GM23338 (cell line): ENCODE measurements around the gene FTH1. TPM values are rescaled to one million over a fixed set of nuclear protein-coding genes. Genes with fewer than 3 reads are reported as not detected.
A peak's percentile ranks its signal among the peaks of the same experiment; 100 is the strongest.

Experiments
- ATAC-seq: fragments of 200-7000 bp; cut with Tn5 transposase; 3 replicates; pipeline ENCODE4 v1.9.1; 2020
- DNase-seq: peaks from one replicate; pipeline ENCODE4 v3.0.0-alpha.2; 2015; ENCODE audit warnings: low spot score
- H2AFZ ChIP-seq: fragments of 200-600 bp; sonication (generic); 2 replicates; pipeline ENCODE4 v1.8.0; 2016; ENCODE audit warnings: antibody characterized with exemption, mild to moderate bottlenecking, moderate library complexity
- H3F3A ChIP-seq: fragments of 200-600 bp; sonication (generic); replicated peaks from 2 replicates; pipeline ENCODE4 v1.8.0; 2017; ENCODE audit warnings: antibody characterized with exemption, mixed run types, low read depth
- H3K27ac ChIP-seq: fragments of 200-600 bp; sonication (generic); 2 replicates; pipeline ENCODE4 v1.6.1; 2016; ENCODE audit warnings: low read depth
- H3K27me3 ChIP-seq: fragments of 200-600 bp; sonication (generic); 2 replicates; pipeline ENCODE4 v1.8.0; 2016; ENCODE audit warnings: mild to moderate bottlenecking, mixed run types, moderate library complexity; ENCODE audit not compliant: insufficient read depth
- H3K36me3 ChIP-seq: fragments of 200-600 bp; sonication (generic); 2 replicates; pipeline ENCODE4 v1.8.0; 2016; ENCODE audit warnings: mild to moderate bottlenecking; ENCODE audit not compliant: insufficient read depth
- H3K4me1 ChIP-seq: fragments of 200-600 bp; sonication (generic); 2 replicates; pipeline ENCODE4 v1.8.0; 2016; ENCODE audit warnings: mild to moderate bottlenecking, moderate library complexity; ENCODE audit not compliant: insufficient read depth
- H3K4me2 ChIP-seq: fragments of 200-600 bp; sonication (generic); 2 replicates; pipeline ENCODE4 v1.7.1; 2017; ENCODE audit warnings: mixed run types
- H3K4me3 ChIP-seq: fragments of 200-600 bp; sonication (generic); 2 replicates; pipeline ENCODE4 v1.6.1; 2016; ENCODE audit warnings: mixed run types
- H3K79me2 ChIP-seq: fragments of 200-600 bp; sonication (generic); replicated peaks from 2 replicates; pipeline ENCODE4 v1.8.0; 2017; ENCODE audit warnings: mild to moderate bottlenecking; ENCODE audit not compliant: insufficient read depth
- H3K9me2 ChIP-seq: fragments of 200-600 bp; sonication (generic); 2 replicates; pipeline ENCODE4 v1.8.0; 2017; ENCODE audit not compliant: insufficient read depth
- H4K20me1 ChIP-seq: fragments of 200-600 bp; sonication (generic); replicated peaks from 2 replicates; pipeline ENCODE4 v1.8.0; 2017; ENCODE audit warnings: mild to moderate bottlenecking; ENCODE audit not compliant: insufficient read depth
- H3K27ac Mint-ChIP-seq: 2 replicates; pipeline ENCODE4 v1.8.0; 2020; ENCODE audit warnings: inconsistent platforms, mild to moderate bottlenecking, moderate library complexity, mixed read lengths
- H3K27me3 Mint-ChIP-seq: 3 replicates; pipeline ENCODE4 v1.8.0; 2022; ENCODE audit warnings: low read depth, mild to moderate bottlenecking, moderate library complexity, mixed read lengths, inconsistent platforms; ENCODE audit not compliant: insufficient read depth, poor library complexity
- H3K36me3 Mint-ChIP-seq: 3 replicates; pipeline ENCODE4 v1.8.0; 2021; ENCODE audit warnings: low read depth, mild to moderate bottlenecking, inconsistent platforms, moderate library complexity, mixed read lengths
- H3K4me1 Mint-ChIP-seq: 3 replicates; pipeline ENCODE4 v1.8.0; 2020; ENCODE audit warnings: mild to moderate bottlenecking, inconsistent platforms, mixed read lengths
- H3K4me3 Mint-ChIP-seq: 3 replicates; pipeline ENCODE4 v1.8.0; 2021; ENCODE audit warnings: moderate library complexity, mild to moderate bottlenecking, inconsistent platforms, mixed read lengths
- H3K9me3 Mint-ChIP-seq: 3 replicates; pipeline ENCODE4 v1.8.0; 2020; ENCODE audit warnings: moderate library complexity, mild to moderate bottlenecking, inconsistent platforms, mixed read lengths
- CREB1 ChIP-seq: fragments of 250-450 bp; sonication (Bioruptor Pico); IDR thresholded peaks from 2 replicates; pipeline ENCODE4 v1.5.0; 2020; ENCODE audit warnings: low read depth, mild to moderate bottlenecking, moderate library complexity
- CTCF ChIP-seq, 2 experiments: fragments of 200-600 bp in 1 of 2; sonication (generic) in 1 of 2; conservative IDR thresholded peaks; 2 replicates each; pipeline versions ENCODE4 v1.5.1 to v1.6.1; 2016 to 2017; ENCODE audit warnings: antibody characterized with exemption in 2 of 2, low read depth in 2 of 2, mild to moderate bottlenecking in 2 of 2, moderate library complexity in 1 of 2
- EZH2 ChIP-seq: fragments of 200-600 bp; sonication (generic); IDR thresholded peaks from one replicate; pipeline ENCODE4 v1.8.0; 2017; ENCODE audit warnings: antibody characterized with exemption, mild to moderate bottlenecking, low read depth; ENCODE audit not compliant: unreplicated experiment
- EZH2phosphoT487 ChIP-seq: fragments of 200-600 bp; sonication (generic); IDR thresholded peaks from one replicate; pipeline ENCODE4 v1.8.1; 2018; ENCODE audit warnings: antibody characterized with exemption; ENCODE audit not compliant: unreplicated experiment
- JUNB ChIP-seq: IDR thresholded peaks from one replicate; pipeline ENCODE4 v1.6.1; 2016; ENCODE audit warnings: antibody characterized with exemption; ENCODE audit not compliant: unreplicated experiment
- NANOG ChIP-seq: IDR thresholded peaks from 2 replicates; pipeline ENCODE4 v1.6.1; 2016; ENCODE audit warnings: antibody characterized with exemption, borderline replicate concordance
- POLR2AphosphoS5 ChIP-seq: IDR thresholded peaks from 2 replicates; pipeline ENCODE4 v1.6.1; 2016; ENCODE audit warnings: antibody characterized with exemption, low read depth
- STAT1 ChIP-seq: IDR thresholded peaks from one replicate; pipeline ENCODE4 v1.6.1; 2016; ENCODE audit warnings: antibody characterized with exemption; ENCODE audit not compliant: unreplicated experiment
- ZNF114 ChIP-seq: fragments of 250-450 bp; sonication (Bioruptor Pico); IDR thresholded peaks from 2 replicates; pipeline ENCODE4 v1.5.0; 2020; ENCODE audit warnings: mild to moderate bottlenecking, moderate library complexity
- ZNF331 ChIP-seq: fragments of 250-450 bp; sonication (Bioruptor Pico); IDR thresholded peaks from 2 replicates; pipeline ENCODE4 v1.5.0; 2020; ENCODE audit warnings: low read depth, mild to moderate bottlenecking, moderate library complexity
- polyA plus RNA-seq: library from polyadenylated mRNA; unstranded; fragments of >200 nt; fragmentation: Nextera tagmentation; extraction: Ambion mirVana; gene quantifications from 2 replicates; pipeline ENCODE4 v1.2.1, GENCODE V29; 2016
- total RNA-seq: library from RNA; depleted of rRNA; stranded (reverse); fragments of >200 nt; shearing (Covaris generic); gene quantifications from 2 replicates; pipeline ENCODE4 v1.2.3, GENCODE V29; 2014
- TF ChIP-seq, protein P1 (sequence below): fragments of 250-450 bp; sonication (Bioruptor Pico); IDR thresholded peaks from 2 replicates; pipeline ENCODE4 v1.5.0; 2020; ENCODE audit warnings: mild to moderate bottlenecking, moderate library complexity
- TF ChIP-seq, protein P2 (sequence below): IDR thresholded peaks from 2 replicates; pipeline ENCODE4 v1.6.1; 2016; ENCODE audit warnings: antibody characterized with exemption

FTH1 gene
- total and polyA plus RNA-seq, 2 experiments from 2014 or later: 718 to 2,750 TPM

- no peak for TF ChIP-seq CTCF (conservative IDR thresholded peaks at IDR 0.05; ENCODE audit: low read depth in 2 of 2)
Measured at GRCh38 chr11:61969391-61969758, 1.9 kb upstream of the FTH1 start (continued).

GRCh38 chr11:61968758-61969390, 1.4 kb upstream of the FTH1 start:
- peaks cover 2% of the 10 kb centered on the region; the same call in 2 of the 3 replicates for H3K9me3 Mint-ChIP-seq
- H4K20me1 ChIP-seq: peaks cover 30% of the 10 kb centered on the region
- peak overlapping the region; percentile 100 for H3K4me3 ChIP-seq
- H3K27me3 Mint-ChIP-seq: peaks cover 27% of the 10 kb centered on the region
- peak overlapping the region; percentile 98; the same call in 1 of the 2 replicates for H3K27ac Mint-ChIP-seq
- peaks cover 25% of the 10 kb centered on the region for H3K36me3 ChIP-seq
- peak overlapping the region; percentile 100 for H3K4me2 ChIP-seq
- peaks cover 49% of the 10 kb centered on the region for H3K4me1 ChIP-seq
- H3K9me2 ChIP-seq: 0 out of 2 replicates have a peak, but pooled peaks cover 4% of the 10 kb centered on the region
- H3F3A ChIP-seq: peaks cover 31% of the 10 kb centered on the region
- DNase-seq: no peak
- peak overlapping the region; percentile 95 for H3K4me3 Mint-ChIP-seq
- peaks cover 43% of the 10 kb centered on the region for H3K79me2 ChIP-seq
- H3K36me3 Mint-ChIP-seq: peaks cover 31% of the 10 kb centered on the region
- H2AFZ ChIP-seq: no peak overlapping the region
- no peak for ATAC-seq
- H3K27ac ChIP-seq: peak overlapping the region; percentile 56; the same call in 1 of the 2 replicates
- no peaks in the 10 kb centered on the region for H3K27me3 ChIP-seq
- peaks cover 53% of the 10 kb centered on the region for H3K4me1 Mint-ChIP-seq
- TF ChIP-seq, protein P1, sequence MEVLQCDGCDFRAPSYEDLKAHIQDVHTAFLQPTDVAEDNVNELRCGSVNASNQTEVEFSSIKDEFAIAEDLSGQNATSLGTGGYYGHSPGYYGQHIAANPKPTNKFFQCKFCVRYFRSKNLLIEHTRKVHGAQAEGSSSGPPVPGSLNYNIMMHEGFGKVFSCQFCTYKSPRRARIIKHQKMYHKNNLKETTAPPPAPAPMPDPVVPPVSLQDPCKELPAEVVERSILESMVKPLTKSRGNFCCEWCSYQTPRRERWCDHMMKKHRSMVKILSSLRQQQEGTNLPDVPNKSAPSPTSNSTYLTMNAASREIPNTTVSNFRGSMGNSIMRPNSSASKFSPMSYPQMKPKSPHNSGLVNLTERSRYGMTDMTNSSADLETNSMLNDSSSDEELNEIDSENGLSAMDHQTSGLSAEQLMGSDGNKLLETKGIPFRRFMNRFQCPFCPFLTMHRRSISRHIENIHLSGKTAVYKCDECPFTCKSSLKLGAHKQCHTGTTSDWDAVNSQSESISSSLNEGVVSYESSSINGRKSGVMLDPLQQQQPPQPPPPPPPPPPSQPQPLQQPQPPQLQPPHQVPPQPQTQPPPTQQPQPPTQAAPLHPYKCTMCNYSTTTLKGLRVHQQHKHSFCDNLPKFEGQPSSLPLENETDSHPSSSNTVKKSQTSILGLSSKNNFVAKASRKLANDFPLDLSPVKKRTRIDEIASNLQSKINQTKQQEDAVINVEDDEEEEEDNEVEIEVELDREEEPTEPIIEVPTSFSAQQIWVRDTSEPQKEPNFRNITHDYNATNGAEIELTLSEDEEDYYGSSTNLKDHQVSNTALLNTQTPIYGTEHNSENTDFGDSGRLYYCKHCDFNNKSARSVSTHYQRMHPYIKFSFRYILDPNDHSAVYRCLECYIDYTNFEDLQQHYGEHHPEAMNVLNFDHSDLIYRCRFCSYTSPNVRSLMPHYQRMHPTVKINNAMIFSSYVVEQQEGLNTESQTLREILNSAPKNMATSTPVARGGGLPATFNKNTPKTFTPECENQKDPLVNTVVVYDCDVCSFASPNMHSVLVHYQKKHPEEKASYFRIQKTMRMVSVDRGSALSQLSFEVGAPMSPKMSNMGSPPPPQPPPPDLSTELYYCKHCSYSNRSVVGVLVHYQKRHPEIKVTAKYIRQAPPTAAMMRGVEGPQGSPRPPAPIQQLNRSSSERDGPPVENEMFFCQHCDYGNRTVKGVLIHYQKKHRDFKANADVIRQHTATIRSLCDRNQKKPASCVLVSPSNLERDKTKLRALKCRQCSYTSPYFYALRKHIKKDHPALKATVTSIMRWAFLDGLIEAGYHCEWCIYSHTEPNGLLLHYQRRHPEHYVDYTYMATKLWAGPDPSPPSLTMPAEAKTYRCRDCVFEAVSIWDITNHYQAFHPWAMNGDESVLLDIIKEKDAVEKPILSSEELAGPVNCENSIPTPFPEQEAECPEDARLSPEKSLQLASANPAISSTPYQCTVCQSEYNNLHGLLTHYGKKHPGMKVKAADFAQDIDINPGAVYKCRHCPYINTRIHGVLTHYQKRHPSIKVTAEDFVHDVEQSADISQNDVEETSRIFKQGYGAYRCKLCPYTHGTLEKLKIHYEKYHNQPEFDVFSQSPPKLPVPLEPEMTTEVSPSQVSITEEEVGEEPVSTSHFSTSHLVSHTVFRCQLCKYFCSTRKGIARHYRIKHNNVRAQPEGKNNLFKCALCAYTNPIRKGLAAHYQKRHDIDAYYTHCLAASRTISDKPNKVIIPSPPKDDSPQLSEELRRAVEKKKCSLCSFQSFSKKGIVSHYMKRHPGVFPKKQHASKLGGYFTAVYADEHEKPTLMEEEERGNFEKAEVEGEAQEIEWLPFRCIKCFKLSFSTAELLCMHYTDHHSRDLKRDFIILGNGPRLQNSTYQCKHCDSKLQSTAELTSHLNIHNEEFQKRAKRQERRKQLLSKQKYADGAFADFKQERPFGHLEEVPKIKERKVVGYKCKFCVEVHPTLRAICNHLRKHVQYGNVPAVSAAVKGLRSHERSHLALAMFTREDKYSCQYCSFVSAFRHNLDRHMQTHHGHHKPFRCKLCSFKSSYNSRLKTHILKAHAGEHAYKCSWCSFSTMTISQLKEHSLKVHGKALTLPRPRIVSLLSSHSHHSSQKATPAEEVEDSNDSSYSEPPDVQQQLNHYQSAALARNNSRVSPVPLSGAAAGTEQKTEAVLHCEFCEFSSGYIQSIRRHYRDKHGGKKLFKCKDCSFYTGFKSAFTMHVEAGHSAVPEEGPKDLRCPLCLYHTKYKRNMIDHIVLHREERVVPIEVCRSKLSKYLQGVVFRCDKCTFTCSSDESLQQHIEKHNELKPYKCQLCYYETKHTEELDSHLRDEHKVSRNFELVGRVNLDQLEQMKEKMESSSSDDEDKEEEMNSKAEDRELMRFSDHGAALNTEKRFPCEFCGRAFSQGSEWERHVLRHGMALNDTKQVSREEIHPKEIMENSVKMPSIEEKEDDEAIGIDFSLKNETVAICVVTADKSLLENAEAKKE (CRISPR knock-in tag): no peak
- no peak for TF ChIP-seq EZH2
- TF ChIP-seq STAT1: no peak
- TF ChIP-seq, protein P2, sequence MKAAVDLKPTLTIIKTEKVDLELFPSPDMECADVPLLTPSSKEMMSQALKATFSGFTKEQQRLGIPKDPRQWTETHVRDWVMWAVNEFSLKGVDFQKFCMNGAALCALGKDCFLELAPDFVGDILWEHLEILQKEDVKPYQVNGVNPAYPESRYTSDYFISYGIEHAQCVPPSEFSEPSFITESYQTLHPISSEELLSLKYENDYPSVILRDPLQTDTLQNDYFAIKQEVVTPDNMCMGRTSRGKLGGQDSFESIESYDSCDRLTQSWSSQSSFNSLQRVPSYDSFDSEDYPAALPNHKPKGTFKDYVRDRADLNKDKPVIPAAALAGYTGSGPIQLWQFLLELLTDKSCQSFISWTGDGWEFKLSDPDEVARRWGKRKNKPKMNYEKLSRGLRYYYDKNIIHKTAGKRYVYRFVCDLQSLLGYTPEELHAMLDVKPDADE: no peak
- TF ChIP-seq CTCF (conservative IDR thresholded peaks at IDR 0.05; ENCODE audit: low read depth in 2 of 2): no peak
- no peak for TF ChIP-seq ZNF331 (CRISPR knock-in tag)
- no peak for TF ChIP-seq NANOG
- TF ChIP-seq CREB1: no peak
- TF ChIP-seq ZNF114 (CRISPR knock-in tag): no peak
- no peak for TF ChIP-seq JUNB
- no peak for TF ChIP-seq POLR2AphosphoS5
- no peak for TF ChIP-seq EZH2phosphoT487
